ENCODE data around the gene DGKZ.

GRCh38 chr11:46298699-46299433 is 48.4 kb upstream of the DGKZ start:
- TF ChIP-seq POLR2A (IDR thresholded peaks at IDR 0.05) (no peak), CTCF (IDR thresholded peaks at IDR 0.05) (no peak)
